Muscle layer of duodenum (tissue), 2 donors: ENCODE measurements around the gene DLX5.

Experiments used
- H3K27ac ChIP-seq: one replicate; pipeline ENCODE4 v1.7.0; 2013; ENCODE audit warnings: mild to moderate bottlenecking, low read length
- H3K27me3 ChIP-seq: one replicate; pipeline ENCODE4 v1.7.0; 2013; ENCODE audit warnings: low read depth, mild to moderate bottlenecking, control low read depth, low read length
- H3K36me3 ChIP-seq, 2 donors: one replicate each; pipeline ENCODE4 v1.7.0; 2013; ENCODE audit warnings: low read length in 2 of 2, control low read depth in 1 of 2, mild to moderate bottlenecking in 1 of 2; ENCODE audit not compliant: insufficient read depth in 2 of 2, control insufficient read depth in 1 of 2
- H3K4me1 ChIP-seq, 2 donors: one replicate each; pipeline ENCODE4 v1.7.0; 2013; ENCODE audit warnings: low read length in 2 of 2, mild to moderate bottlenecking in 2 of 2, control low read depth in 1 of 2, moderate library complexity in 1 of 2; ENCODE audit not compliant: insufficient read depth in 2 of 2, control insufficient read depth in 1 of 2
- H3K4me3 ChIP-seq, 2 donors: one replicate each; pipeline ENCODE4 v1.7.0; 2013; ENCODE audit warnings: low read length in 2 of 2, low read depth in 1 of 2, mild to moderate bottlenecking in 1 of 2
- H3K9me3 ChIP-seq, 2 donors: one replicate each; pipeline ENCODE4 v1.7.0; 2013; ENCODE audit warnings: low read length in 2 of 2, control low read depth in 1 of 2, mild to moderate bottlenecking in 1 of 2; ENCODE audit not compliant: control insufficient read depth in 1 of 2
- donor health status: healthy.

The DLX5 gene

GRCh38 chr7:96995406-96996110 lies 29.1 kb downstream of the DLX5 start:
- Histone ChIP-seq H3K4me3 (no peak overlapping the region), H3K27ac (no peak overlapping the region), H3K9me3 (peaks cover 0 to 3% of the 10 kb centered on the region in 2 donors), H3K27me3 (peaks cover 88% of the 10 kb centered on the region), H3K4me1 (peaks cover 0 to 11% of the 10 kb centered on the region in 2 donors), H3K36me3 (no peaks in the 10 kb centered on the region)

GRCh38 chr7:96993980-96994379 lies 30.7 kb downstream of the DLX5 start:
- Histone ChIP-seq H3K9me3 (no peaks in the 10 kb centered on the region), H3K4me1 (peaks cover 0 to 11% of the 10 kb centered on the region in 2 donors), H3K36me3 (no peaks in the 10 kb centered on the region), H3K27me3 (peaks cover 88% of the 10 kb centered on the region), H3K27ac (no peak overlapping the region), H3K4me3 (no peak overlapping the region)

DNA sequence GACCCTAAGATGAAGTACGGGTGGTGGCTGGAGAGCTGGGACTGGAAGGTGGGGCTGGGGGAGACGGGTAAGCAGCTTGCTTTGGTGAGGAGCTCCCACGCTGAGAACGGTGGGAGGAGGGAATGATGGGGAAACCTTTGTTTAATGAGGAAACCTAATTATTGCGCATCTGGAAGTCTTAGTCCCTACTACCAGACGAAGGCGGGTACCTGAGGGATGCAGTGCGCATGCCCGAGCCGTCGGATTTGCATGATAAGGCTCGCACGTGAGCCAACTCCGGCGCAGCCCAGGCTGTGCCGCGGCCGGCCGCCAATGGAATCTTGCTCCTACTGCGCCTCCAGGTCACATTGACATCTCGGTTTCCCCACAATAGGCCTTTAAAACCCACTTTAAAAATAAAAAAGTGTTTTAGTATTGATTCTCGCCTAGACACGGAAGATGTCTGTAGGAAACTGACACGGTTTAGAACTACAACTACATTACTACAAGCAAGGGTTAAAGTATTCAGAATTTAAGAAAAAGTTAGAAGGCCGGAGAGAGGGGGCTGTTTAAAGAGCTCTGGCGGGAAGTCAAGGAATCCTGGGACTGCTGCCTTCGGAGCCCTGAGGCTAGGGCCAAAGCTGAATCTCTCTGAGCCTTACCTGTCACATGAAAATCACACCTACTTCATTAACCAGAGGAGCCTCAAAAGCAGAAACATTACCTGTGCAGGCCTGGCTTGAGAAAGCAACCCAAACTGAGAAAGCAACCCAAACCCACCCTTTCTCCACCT lies 31.4 kb downstream of the DLX5 start:
- peaks cover 0 to 11% of the 10 kb centered on the region in 2 donors for H3K4me1 ChIP-seq
- no peaks in the 10 kb centered on the region for H3K36me3 ChIP-seq
- H3K9me3 ChIP-seq: no peaks in the 10 kb centered on the region
- no peak overlapping the region for H3K27ac ChIP-seq
- H3K4me3 ChIP-seq: peak overlapping the region in 1 of 2 donors; percentile 4
- peaks cover 85% of the 10 kb centered on the region for H3K27me3 ChIP-seq

GRCh38 chr7:96992192-96993005 lies 32.2 kb downstream of the DLX5 start:
- H3K27me3 ChIP-seq: peaks cover 82% of the 10 kb centered on the region
- H3K4me1 ChIP-seq: peaks cover 0 to 11% of the 10 kb centered on the region in 2 donors
- no peak overlapping the region for H3K27ac ChIP-seq
- no peaks in the 10 kb centered on the region for H3K9me3 ChIP-seq
- peak overlapping the region in 1 of 2 donors; percentile 4 for H3K4me3 ChIP-seq
- H3K36me3 ChIP-seq: no peaks in the 10 kb centered on the region

GRCh38 chr7:96991546-96992191 lies 33.0 kb downstream of the DLX5 start:
- H3K27me3 ChIP-seq: peaks cover 75% of the 10 kb centered on the region
- no peak overlapping the region for H3K4me3 ChIP-seq
- no peaks in the 10 kb centered on the region for H3K9me3 ChIP-seq
- peaks cover 0 to 11% of the 10 kb centered on the region in 2 donors for H3K4me1 ChIP-seq
- no peaks in the 10 kb centered on the region for H3K36me3 ChIP-seq
- no peak overlapping the region for H3K27ac ChIP-seq

- Histone ChIP-seq H3K27me3 (peaks cover 63% of the 10 kb centered on the region), H3K36me3 (no peaks in the 10 kb centered on the region), H3K27ac (no peak overlapping the region), H3K4me3 (no peak overlapping the region), H3K4me1 (peaks cover 0 to 11% of the 10 kb centered on the region in 2 donors), H3K9me3 (no peaks in the 10 kb centered on the region)
Observed at GRCh38 chr7:96989859-96990317, 34.7 kb downstream of the DLX5 start.

GRCh38 chr7:96989241-96989858 lies 35.3 kb downstream of the DLX5 start:
- peaks cover 60% of the 10 kb centered on the region for H3K27me3 ChIP-seq
- H3K36me3 ChIP-seq: no peaks in the 10 kb centered on the region

DNA sequence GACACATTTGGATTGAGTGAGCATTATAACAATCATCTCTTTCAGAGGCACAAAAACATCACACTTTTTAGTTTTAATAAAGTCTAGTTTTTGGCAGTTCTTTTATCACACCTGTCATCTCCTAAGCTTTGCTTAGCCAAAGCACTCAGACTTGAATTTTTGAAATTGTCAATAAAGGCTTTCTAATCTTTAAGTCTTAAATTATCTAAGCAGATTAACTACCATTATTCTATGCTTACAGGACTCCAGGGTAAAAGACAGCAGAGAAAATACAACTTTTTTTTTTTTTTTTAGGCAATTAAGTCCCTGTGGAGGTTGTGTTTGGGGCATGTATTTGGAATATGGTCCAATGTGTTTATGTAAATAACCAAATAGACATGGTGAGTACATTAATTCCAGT lies 36.9 kb downstream of the DLX5 start:
- Histone ChIP-seq H3K4me3 (no peak overlapping the region), H3K27me3 (peaks cover 43% of the 10 kb centered on the region), H3K4me1 (peaks cover 0 to 10% of the 10 kb centered on the region in 2 donors), H3K36me3 (no peaks in the 10 kb centered on the region), H3K27ac (no peak overlapping the region), H3K9me3 (no peaks in the 10 kb centered on the region)

More at GRCh38 chr7:96989241-96989858, 35.3 kb downstream of the DLX5 start:
- no peak overlapping the region for H3K27ac ChIP-seq
- no peaks in the 10 kb centered on the region for H3K9me3 ChIP-seq
- peaks cover 0 to 11% of the 10 kb centered on the region in 2 donors for H3K4me1 ChIP-seq
- peak overlapping the region in 1 of 2 donors; percentile 8 for H3K4me3 ChIP-seq

- Histone ChIP-seq H3K4me1 (peaks cover 0 to 2% of the 10 kb centered on the region in 2 donors), H3K9me3 (no peaks in the 10 kb centered on the region), H3K4me3 (no peak overlapping the region), H3K36me3 (no peaks in the 10 kb centered on the region), H3K27me3 (peaks cover 35% of the 10 kb centered on the region), H3K27ac (no peak overlapping the region)
Observed at GRCh38 chr7:96986901-96987300, 37.7 kb downstream of the DLX5 start.

DNA sequence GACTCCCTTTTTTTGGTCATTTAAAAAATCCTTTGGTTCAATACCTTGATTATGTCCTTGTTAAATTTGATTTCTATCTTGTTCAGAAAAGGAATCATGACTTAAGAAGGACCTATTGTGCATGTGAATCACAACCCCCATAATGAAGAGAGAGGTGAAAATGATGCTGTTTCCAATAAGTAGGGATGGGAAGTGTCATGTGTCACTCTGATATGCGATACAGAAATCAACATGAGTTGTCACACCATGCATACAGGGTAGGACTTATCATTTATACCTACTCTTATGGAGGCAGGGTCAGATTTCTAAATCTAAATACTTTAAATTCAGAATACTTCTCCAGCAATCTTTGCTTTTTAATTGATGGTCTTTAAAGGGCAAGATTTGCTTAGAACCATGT lies 38.6 kb downstream of the DLX5 start:
- no peaks in the 10 kb centered on the region for H3K9me3 ChIP-seq
- H3K4me1 ChIP-seq: no peaks in the 10 kb centered on the region
- no peak overlapping the region for H3K4me3 ChIP-seq
- peaks cover 31% of the 10 kb centered on the region for H3K27me3 ChIP-seq
- H3K27ac ChIP-seq: no peak overlapping the region
- H3K36me3 ChIP-seq: no peaks in the 10 kb centered on the region
